ENCODE data around the gene SH3BP4. TPM values are rescaled to one million over a fixed set of nuclear protein-coding genes. Genes with fewer than 3 reads are reported as not detected.

SH3BP4 gene
- total RNA-seq, 1 donor from 2014 or later = 37.1 TPM

- no peaks in the 10 kb centered on the region for H3K36me3 Mint-ChIP-seq (ENCODE audit: low read depth)
- H3K4me3 Mint-ChIP-seq = no peak overlapping the region
- H3K9me3 Mint-ChIP-seq = no peaks in the 10 kb centered on the region
- H3K27me3 Mint-ChIP-seq (ENCODE audit: low read depth) = no peaks in the 10 kb centered on the region
- no peak for TF ChIP-seq CTCF (conservative IDR thresholded peaks at IDR 0.05)
- peaks cover 10% of the 10 kb centered on the region for H3K4me1 Mint-ChIP-seq
- DNase-seq (ENCODE audit: low read depth, low spot score) = no peak
- H3K27ac Mint-ChIP-seq (ENCODE audit: unreplicated experiment) = no peak overlapping the region
Observed at GRCh38 chr2:235077046-235077445, 125.2 kb downstream of the SH3BP4 start.

- Mint-ChIP-seq H3K36me3 (ENCODE audit: low read depth) (no peaks in the 10 kb centered on the region), H3K4me3 (no peak overlapping the region), H3K27me3 (ENCODE audit: low read depth) (no peaks in the 10 kb centered on the region), H3K9me3 (no peaks in the 10 kb centered on the region), H3K27ac (ENCODE audit: unreplicated experiment) (no peak overlapping the region), H3K4me1 (peaks cover 10% of the 10 kb centered on the region)
- no peak for DNase-seq (ENCODE audit: low read depth, low spot score)
- no peak for TF ChIP-seq CTCF (conservative IDR thresholded peaks at IDR 0.05)
Observed at GRCh38 chr2:235078182-235078581, 126.4 kb downstream of the SH3BP4 start.

GRCh38 chr2:235078914-235079472 is 127.2 kb downstream of the SH3BP4 start:
- no peak for TF ChIP-seq CTCF (conservative IDR thresholded peaks at IDR 0.05)
- Mint-ChIP-seq H3K27ac (ENCODE audit: unreplicated experiment) (no peak overlapping the region), H3K4me1 (peaks cover 6% of the 10 kb centered on the region), H3K9me3 (no peaks in the 10 kb centered on the region), H3K27me3 (ENCODE audit: low read depth) (no peaks in the 10 kb centered on the region), H3K36me3 (ENCODE audit: low read depth) (no peaks in the 10 kb centered on the region), H3K4me3 (no peak overlapping the region)
- DNase-seq (ENCODE audit: low read depth, low spot score) = no peak

- Mint-ChIP-seq H3K4me3 (no peak overlapping the region), H3K9me3 (peaks cover 2% of the 10 kb centered on the region), H3K4me1 (no peaks in the 10 kb centered on the region), H3K27me3 (ENCODE audit: low read depth) (no peaks in the 10 kb centered on the region), H3K27ac (ENCODE audit: unreplicated experiment) (no peak overlapping the region), H3K36me3 (ENCODE audit: low read depth) (no peaks in the 10 kb centered on the region)
- DNase-seq (ENCODE audit: low read depth, low spot score) = no peak
- no peak for TF ChIP-seq CTCF (conservative IDR thresholded peaks at IDR 0.05)
Observed at GRCh38 chr2:235080101-235080500, 128.3 kb downstream of the SH3BP4 start.

- no peaks in the 10 kb centered on the region for H3K36me3 Mint-ChIP-seq (ENCODE audit: low read depth)
- peaks cover 7% of the 10 kb centered on the region for H3K4me1 Mint-ChIP-seq
- peaks cover 2% of the 10 kb centered on the region for H3K9me3 Mint-ChIP-seq
- no peak for DNase-seq (ENCODE audit: low read depth, low spot score)
- no peak overlapping the region for H3K4me3 Mint-ChIP-seq
- no peak overlapping the region for H3K27ac Mint-ChIP-seq (ENCODE audit: unreplicated experiment)
- H3K27me3 Mint-ChIP-seq (ENCODE audit: low read depth) = no peaks in the 10 kb centered on the region
- no peak for TF ChIP-seq CTCF (conservative IDR thresholded peaks at IDR 0.05)
Observed at GRCh38 chr2:235082578-235083338, 130.9 kb downstream of the SH3BP4 start.

Data from neural crest cell (in vitro differentiated cells).